ENCODE data around the gene ASAP3. TPM values are rescaled to one million over a fixed set of nuclear protein-coding genes. Genes with fewer than 3 reads are reported as not detected.
A peak's percentile ranks its signal among the peaks of the same experiment; 100 is the strongest.
"Not testable (repeated sequence)": the region's sequence is repeated elsewhere in the genome, so short reads cannot be mapped to it uniquely, and the experiment has no call there.

The ASAP3 gene
- total RNA-seq, 3 donors from 2014 or later = 0.49 to 0.90 (median 0.66) TPM

DNA sequence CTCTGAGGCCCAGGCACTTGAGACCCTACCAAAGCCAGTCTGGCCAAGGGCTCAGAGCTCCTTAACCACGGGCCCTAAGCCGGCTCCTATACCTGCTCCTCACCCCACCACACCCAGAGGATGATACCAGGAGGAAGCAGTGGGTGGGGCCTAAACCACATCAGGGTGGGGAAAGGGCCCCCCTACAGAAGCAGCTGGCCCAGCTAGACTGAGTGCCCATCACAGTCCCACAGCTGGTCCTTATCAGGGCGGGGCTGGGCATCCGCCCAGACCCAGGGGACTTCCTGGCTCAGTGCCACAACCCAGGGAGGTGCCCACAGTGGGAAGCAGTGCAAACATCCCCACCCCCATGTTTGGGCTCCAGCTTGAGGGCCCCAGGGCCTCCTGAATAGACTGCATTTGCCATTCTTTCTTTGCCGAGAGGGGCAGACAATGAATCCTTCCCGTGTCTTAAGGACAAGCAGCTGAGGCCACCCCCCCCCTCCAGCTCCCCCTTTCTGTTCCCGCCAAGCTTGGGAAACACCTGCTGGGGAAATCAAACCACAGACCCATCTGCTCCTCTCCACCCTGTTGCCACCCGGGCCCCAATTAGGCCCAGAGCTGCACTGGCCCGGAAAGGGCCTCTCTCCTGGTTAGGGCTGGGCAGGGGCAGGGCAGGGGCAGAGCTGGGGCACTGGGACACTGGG, 40.9 kb upstream of the ASAP3 start:
- H3K27me3 Mint-ChIP-seq (ENCODE audit: low read depth) = no peaks in the 10 kb centered on the region
- H3K4me1 Mint-ChIP-seq (ENCODE audit: low read depth) = peaks cover 65% of the 10 kb centered on the region
- no peaks in the 10 kb centered on the region for H3K36me3 Mint-ChIP-seq (ENCODE audit: insufficient read depth)
- H3K4me3 Mint-ChIP-seq = peak overlapping the region; percentile 13
- no peaks in the 10 kb centered on the region for H3K9me3 Mint-ChIP-seq
- DNase-seq = no peak
- ATAC-seq = peak in 1 of 2 donors; percentile 10

DNA sequence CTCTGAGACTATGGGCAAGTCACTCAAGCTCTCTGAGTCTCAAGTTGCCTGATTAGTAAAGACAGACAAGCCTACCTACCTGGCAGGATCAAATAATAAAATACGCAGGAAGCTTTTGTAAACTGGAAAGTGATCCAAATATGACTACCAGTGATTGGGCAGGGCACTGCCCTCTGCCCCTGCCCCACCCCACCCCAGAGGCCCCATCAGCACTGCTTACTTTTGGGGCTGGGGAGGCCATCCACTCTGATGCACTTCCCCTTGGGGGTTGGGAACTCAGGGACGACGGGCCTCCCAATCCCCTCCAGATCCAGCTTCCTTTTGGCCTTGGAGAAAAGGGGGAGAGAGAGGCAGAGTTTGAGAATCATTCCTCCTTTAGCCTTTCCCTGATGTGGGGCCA, 40.2 kb upstream of the ASAP3 start:
- no peaks in the 10 kb centered on the region for H3K36me3 Mint-ChIP-seq (ENCODE audit: insufficient read depth)
- no peaks in the 10 kb centered on the region for H3K9me3 Mint-ChIP-seq
- peaks cover 59% of the 10 kb centered on the region for H3K4me1 Mint-ChIP-seq (ENCODE audit: low read depth)
- H3K4me3 Mint-ChIP-seq = no peak overlapping the region
- H3K27me3 Mint-ChIP-seq (ENCODE audit: low read depth) = no peaks in the 10 kb centered on the region
- DNase-seq (no peak), ATAC-seq (no peak)

DNA sequence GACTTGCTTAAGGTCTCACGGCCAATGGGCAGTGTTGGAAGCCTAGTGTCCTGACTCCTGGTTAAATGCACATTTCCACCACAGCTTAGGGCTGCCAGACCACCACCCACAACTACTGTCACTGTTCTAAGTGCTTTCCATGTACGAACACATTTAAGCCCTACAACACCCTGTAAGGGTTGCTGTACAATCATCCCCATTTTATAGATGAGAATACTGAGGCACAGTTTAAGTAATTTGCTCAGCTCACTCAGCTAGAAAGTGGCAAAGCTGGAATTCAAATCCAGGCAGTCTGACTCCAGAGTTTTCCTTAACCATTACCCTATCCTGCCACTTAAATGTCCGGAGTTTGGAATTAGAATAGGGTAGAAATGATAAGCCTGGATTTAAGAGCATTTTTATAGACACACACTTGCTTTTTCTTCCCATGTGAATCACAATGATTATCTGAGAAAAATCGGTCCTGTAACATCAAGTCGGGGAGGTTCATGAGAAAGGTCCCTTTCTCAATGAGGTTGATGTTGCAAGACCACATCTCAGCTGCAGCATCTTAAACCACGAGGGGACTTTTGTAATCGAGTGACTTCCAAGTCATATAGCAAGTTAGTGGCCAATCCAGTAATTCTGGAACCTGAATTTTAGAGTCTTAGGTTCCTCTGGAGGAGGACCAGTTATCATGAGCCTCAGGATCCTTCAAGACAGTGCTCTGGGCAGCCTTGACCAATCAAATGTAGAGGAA, 38.4 kb upstream of the ASAP3 start:
- no peak for DNase-seq
- peak; percentile 23 to 41 for ATAC-seq
- no peak overlapping the region for H3K4me3 Mint-ChIP-seq
- no peaks in the 10 kb centered on the region for H3K9me3 Mint-ChIP-seq
- H3K36me3 Mint-ChIP-seq (ENCODE audit: insufficient read depth) = no peaks in the 10 kb centered on the region
- H3K27me3 Mint-ChIP-seq (ENCODE audit: low read depth) = no peaks in the 10 kb centered on the region
- H3K4me1 Mint-ChIP-seq (ENCODE audit: low read depth) = peaks cover 41% of the 10 kb centered on the region

DNA sequence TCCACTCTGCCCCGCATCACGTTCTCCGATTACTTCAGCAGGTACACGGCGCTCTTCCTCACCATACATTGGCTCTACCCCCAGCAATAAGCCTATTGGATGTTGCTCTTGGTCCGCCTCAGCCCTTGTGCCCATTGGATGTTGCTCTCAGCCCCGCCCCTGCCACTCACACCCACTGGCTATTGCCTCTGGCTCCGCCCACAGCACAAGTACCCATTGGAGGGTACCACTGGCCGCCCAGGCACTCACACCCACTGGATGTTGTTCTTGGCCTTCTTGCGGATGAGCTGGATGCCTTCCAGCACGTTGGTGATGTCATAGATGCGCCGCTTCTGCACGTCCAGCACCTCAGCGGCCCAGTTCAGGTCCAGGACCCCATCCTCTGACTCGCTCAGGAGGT, 37.6 kb upstream of the ASAP3 start:
- DNase-seq (no peak), ATAC-seq (peak in 1 of 2 donors; percentile 32)
- Mint-ChIP-seq H3K4me3 (no peak overlapping the region), H3K4me1 (ENCODE audit: low read depth) (peaks cover 33% of the 10 kb centered on the region), H3K27me3 (ENCODE audit: low read depth) (no peaks in the 10 kb centered on the region), H3K9me3 (no peaks in the 10 kb centered on the region), H3K36me3 (ENCODE audit: insufficient read depth) (no peaks in the 10 kb centered on the region)

DNA sequence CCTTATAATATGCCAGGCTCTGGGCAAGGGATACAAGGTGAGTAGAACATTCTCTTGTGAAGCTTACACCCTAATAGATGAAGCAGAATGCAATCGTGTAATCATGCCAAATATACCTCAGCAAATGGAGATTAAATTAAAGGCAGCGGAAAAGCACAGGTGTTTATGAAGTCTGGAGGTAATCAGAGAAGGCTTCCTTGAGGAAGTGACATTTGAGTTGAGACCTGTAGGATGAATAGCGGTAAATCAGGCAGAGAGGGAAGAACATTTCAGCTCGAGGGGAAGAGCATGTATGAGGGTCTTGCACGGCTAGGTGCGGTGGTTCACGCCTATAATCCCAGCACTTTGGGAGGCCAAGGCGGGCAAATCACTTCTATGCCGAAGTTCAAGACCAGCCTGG, 33.6 kb upstream of the ASAP3 start:
- H3K36me3 Mint-ChIP-seq (ENCODE audit: insufficient read depth) = no peaks in the 10 kb centered on the region

DNA sequence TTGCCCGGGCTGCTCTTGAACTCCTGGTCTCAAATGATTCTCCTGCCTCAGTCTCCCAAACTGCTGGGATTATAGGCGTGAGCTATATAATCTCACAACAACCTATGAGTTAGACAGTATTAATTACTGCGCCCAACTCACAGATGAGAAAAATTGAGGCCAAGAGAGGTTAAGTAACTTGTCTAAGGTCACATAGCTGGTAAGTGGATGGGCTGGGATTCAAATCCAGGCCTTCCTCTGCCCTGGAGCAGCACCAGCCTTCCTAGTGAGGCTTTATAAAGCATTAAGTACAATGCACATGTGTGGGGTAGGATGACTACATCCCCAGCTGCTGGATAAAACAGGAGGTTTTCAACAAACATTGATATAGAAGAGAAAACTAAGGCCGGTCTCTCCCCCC, 31.9 kb upstream of the ASAP3 start:
- ATAC-seq = no peak
- no peaks in the 10 kb centered on the region for H3K9me3 Mint-ChIP-seq
- no peak overlapping the region for H3K4me3 Mint-ChIP-seq
- H3K36me3 Mint-ChIP-seq (ENCODE audit: insufficient read depth) = no peaks in the 10 kb centered on the region
- H3K4me1 Mint-ChIP-seq (ENCODE audit: low read depth) = no peaks in the 10 kb centered on the region
- no peaks in the 10 kb centered on the region for H3K27me3 Mint-ChIP-seq (ENCODE audit: low read depth)
- no peak for DNase-seq

More for the DNA sequence above, 33.6 kb upstream of the ASAP3 start:
- ATAC-seq = no peak
- no peak for DNase-seq
- H3K4me3 Mint-ChIP-seq = no peak overlapping the region
- no peaks in the 10 kb centered on the region for H3K9me3 Mint-ChIP-seq
- H3K4me1 Mint-ChIP-seq (ENCODE audit: low read depth) = peaks cover 3% of the 10 kb centered on the region
- H3K27me3 Mint-ChIP-seq (ENCODE audit: low read depth) = no peaks in the 10 kb centered on the region

DNA sequence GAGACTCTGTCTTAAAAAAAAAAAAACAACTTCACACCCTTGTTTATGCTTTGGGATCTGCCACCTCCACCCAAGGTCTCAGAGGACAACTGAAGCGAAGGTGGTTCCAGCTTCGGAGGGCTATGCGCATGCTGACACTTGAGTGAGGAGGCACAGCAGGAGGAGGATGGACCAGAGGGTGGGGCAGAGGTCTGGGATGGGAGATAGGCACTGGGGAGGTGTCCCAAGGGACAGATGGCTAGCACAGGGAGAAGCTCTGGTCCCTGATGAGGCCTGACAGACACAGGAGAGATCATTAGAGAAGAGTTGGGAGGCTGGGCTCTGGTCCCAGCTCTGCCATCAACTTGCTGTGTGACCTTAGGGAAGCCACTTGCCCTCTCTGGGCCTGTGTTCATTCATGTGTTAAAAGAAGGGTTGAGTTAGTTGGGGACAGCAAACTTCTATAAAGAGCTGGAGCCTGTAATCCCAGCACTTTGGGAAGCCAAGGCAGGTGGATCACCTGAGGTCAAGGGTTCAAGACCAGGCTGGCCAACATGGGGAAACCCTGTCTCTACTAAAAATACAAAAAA, 30.2 kb upstream of the ASAP3 start:
- Mint-ChIP-seq H3K27me3 (ENCODE audit: low read depth) (no peaks in the 10 kb centered on the region), H3K4me3 (no peak overlapping the region), H3K36me3 (ENCODE audit: insufficient read depth) (no peaks in the 10 kb centered on the region), H3K9me3 (no peaks in the 10 kb centered on the region), H3K4me1 (ENCODE audit: low read depth) (no peaks in the 10 kb centered on the region)
- no peak for DNase-seq
- no peak for ATAC-seq

DNA sequence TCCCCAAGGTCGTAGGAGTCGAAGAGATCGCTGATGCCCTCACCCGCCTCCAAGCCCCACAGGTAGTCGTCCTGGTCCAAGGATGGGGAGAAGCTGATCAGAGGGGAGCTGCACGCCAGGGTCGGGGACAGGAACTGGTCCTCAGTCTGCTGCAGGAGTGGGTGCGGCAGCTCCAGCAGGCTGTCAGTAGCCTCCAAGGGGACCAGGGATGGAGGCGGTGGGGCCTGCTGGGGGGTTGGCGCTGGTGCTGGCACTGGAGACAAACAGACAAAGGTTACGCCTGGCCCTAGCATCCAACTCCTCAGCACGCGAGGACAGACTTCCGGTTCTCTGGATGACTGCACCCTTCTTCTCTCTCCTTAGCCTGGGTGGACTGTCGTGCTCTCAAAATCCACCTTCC, 25.9 kb upstream of the ASAP3 start:
- no peak for ATAC-seq
- Mint-ChIP-seq H3K27me3 (ENCODE audit: low read depth) (no peaks in the 10 kb centered on the region), H3K4me1 (ENCODE audit: low read depth) (no peaks in the 10 kb centered on the region), H3K9me3 (no peaks in the 10 kb centered on the region), H3K36me3 (ENCODE audit: insufficient read depth) (no peaks in the 10 kb centered on the region), H3K4me3 (no peak overlapping the region)
- no peak for DNase-seq

DNA sequence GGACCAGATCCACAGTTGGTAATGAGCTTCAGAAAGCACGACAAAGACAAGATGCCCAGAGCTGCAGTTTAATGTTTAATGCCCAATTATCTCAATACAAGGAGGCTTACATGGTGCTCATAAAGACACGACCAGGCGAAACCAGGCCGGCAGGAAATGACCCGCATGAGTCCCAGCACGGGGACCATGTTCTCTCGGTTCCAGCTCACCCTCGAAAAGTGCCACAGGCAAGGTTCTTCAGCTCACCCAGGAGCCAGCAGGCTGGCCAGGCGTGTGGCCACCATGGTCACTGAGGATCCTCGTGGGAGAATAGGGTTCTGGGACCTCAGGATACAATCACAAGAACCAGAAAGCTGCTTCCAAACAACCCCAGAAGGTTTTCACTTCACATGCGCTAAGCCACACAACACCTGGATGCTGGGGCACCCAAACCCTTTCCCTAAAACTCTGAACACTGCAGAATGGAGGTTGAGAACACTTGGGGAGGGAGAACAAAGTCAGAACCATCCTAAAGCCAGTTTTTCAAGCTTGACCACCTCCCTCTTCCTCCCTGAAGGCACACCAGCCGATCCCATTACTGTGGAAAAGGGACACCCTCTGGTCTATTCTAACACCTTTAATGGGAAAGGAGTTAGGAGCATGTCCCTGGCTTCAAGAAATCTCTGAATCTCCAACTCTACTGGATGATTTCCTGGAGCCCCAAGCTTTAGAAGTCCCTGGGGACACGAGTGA, 22.6 kb upstream of the ASAP3 start:
- no peak overlapping the region for H3K4me3 Mint-ChIP-seq
- no peak for ATAC-seq
- H3K36me3 Mint-ChIP-seq (ENCODE audit: insufficient read depth) = no peaks in the 10 kb centered on the region

DNA sequence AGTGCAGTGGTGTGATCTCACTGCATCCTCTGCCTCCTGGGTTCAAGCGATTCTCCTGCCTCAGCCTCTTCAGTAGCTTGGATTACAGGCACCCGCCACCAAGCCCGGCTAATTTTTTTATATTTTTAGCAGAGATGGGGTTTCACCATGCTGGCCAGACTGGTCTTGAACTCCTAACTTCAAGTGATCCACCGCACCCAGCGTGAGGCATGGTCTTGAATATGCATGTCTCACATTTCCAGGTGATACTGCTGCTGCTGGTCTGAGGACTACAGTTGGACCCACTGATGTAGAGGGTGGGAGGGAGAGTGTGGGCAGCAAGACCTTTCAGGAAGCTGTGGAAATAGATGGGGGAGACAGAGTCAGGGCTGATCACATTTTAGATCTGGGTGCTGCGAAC, 21.9 kb upstream of the ASAP3 start:
- ATAC-seq (no peak), DNase-seq (no peak)
- Mint-ChIP-seq H3K36me3 (ENCODE audit: insufficient read depth) (no peaks in the 10 kb centered on the region), H3K27me3 (ENCODE audit: low read depth) (no peaks in the 10 kb centered on the region), H3K9me3 (no peaks in the 10 kb centered on the region), H3K4me1 (ENCODE audit: low read depth) (no peaks in the 10 kb centered on the region), H3K4me3 (no peak overlapping the region)

More for the DNA sequence above, 22.6 kb upstream of the ASAP3 start:
- H3K4me1 Mint-ChIP-seq (ENCODE audit: low read depth) = no peaks in the 10 kb centered on the region
- no peaks in the 10 kb centered on the region for H3K27me3 Mint-ChIP-seq (ENCODE audit: low read depth)
- no peak for DNase-seq
- H3K9me3 Mint-ChIP-seq = no peaks in the 10 kb centered on the region

DNA sequence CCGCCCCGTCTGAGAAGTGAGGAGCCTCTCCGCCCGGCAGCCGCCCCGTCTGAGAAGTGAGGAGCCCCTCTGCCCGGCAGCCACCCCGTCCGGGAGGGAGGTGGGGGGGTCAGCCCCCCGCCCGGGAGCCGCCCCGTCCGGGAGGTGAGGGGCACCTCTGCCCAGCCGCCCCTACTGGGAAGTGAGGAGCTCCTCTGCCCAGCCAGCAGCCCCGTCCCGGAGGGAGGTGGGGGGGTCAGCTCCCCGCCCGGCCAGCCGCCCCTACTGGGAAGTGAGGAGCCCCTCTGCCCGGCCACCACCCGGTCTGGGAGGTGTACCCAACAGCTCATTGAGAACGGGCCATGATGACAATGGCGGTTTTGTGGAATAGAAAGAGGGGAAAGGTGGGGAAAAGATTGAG, 20.2 kb upstream of the ASAP3 start:
- H3K9me3 Mint-ChIP-seq; H3K4me1 Mint-ChIP-seq (ENCODE audit: low read depth); H3K27me3 Mint-ChIP-seq (ENCODE audit: low read depth); H3K36me3 Mint-ChIP-seq (ENCODE audit: insufficient read depth); ATAC-seq; DNase-seq; H3K4me3 Mint-ChIP-seq: not testable (repeated sequence)

DNA sequence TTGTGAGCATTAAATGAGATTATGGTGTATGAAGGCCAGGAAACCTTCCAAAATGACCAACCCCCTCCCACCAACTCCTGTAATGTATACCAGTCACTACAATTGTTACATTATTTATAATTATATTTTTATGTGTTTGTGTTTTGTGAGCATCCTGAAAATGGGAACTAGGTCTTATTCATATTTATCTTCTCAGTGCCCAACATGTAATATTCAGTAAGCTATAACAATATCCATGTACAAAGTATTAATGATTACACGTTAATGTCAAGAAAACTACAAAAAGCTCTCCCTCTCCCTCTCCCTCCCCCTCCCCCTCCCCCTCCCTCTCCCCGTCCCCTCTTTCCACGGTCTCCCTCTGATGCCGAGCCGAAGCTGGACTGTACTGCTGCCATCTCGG, 19.0 kb upstream of the ASAP3 start:
- ATAC-seq = no peak
- Mint-ChIP-seq H3K27me3 (ENCODE audit: low read depth) (no peaks in the 10 kb centered on the region), H3K4me1 (ENCODE audit: low read depth) (no peaks in the 10 kb centered on the region), H3K9me3 (no peaks in the 10 kb centered on the region), H3K4me3 (no peak overlapping the region), H3K36me3 (ENCODE audit: insufficient read depth) (no peaks in the 10 kb centered on the region)
- no peak for DNase-seq

DNA sequence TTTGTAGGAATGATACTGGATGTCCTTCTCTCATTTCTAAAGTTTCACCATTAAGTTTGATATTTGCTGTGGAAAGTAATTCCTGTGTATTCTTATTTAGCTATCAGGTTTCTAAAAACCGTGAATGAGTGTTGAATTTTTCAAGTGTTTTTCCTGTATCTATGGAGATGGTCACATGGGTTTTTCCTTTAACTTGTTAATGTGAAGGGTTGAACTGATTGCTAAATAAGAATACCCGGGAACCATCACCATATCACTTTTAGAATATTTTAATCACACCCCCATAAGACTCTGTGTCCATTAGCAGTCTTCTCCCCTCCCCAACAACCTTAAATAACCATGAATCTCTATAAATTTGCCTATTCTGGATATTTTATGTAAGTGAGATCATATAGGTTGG, 16.5 kb upstream of the ASAP3 start:
- H3K4me3 Mint-ChIP-seq = no peak overlapping the region
- H3K27me3 Mint-ChIP-seq (ENCODE audit: low read depth) = no peaks in the 10 kb centered on the region
- no peak for ATAC-seq
- peaks cover 5% of the 10 kb centered on the region for H3K4me1 Mint-ChIP-seq (ENCODE audit: low read depth)
- no peaks in the 10 kb centered on the region for H3K9me3 Mint-ChIP-seq
- no peaks in the 10 kb centered on the region for H3K36me3 Mint-ChIP-seq (ENCODE audit: insufficient read depth)
- no peak for DNase-seq

DNA sequence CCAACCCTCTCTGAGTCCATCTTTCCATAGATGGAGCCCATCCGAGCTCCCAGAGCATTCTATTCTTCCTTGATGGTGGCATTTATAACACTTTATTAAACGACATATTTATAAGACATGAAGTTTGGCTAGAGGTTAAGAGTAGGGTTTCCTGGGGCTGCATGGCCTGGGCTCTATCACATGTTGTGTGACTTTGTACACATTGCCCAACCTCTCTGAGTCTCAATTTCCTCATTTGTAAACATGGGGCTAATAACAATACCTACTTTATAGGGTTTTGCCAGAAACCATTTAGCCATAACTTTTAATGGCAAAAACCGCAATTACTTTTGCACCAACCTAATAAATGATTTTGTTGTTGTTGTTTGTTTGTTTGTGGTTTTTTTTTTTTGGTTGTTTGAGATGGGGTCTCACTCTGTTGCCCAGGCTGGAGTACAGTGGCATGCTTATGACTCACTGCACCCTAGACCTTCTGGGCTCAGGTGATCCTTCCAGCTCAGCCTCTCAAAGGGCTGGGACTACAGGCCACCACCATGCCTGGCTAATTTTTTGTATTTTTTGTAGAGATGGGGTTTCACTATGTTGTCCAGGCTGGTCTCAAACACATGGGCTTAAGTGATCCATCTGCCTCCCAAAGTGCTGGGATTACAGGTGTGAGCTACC, 13.9 kb upstream of the ASAP3 start:
- Mint-ChIP-seq H3K9me3 (no peaks in the 10 kb centered on the region), H3K36me3 (ENCODE audit: insufficient read depth) (no peaks in the 10 kb centered on the region), H3K4me3 (no peak overlapping the region), H3K4me1 (ENCODE audit: low read depth) (peaks cover 5% of the 10 kb centered on the region), H3K27me3 (ENCODE audit: low read depth) (no peaks in the 10 kb centered on the region)
- ATAC-seq (no peak), DNase-seq (no peak)
